NCI-H2227 (cell line): Measurements from ENCODE around the gene GRID2IP.
"Not testable (repeated sequence)": the region's sequence is repeated elsewhere in the genome, so short reads cannot be mapped to it uniquely, and the experiment has no call there.

Source experiments
- DNase-seq: peaks from one replicate; lab custom pipeline; 2025; ENCODE audit not compliant: unreplicated experiment; lab: John Stamatoyannopoulos, UW

The GRID2IP gene

GRCh38 chr7:6453734-6454133 is 97.5 kb downstream of the GRID2IP start:
- no peak for DNase-seq

GRCh38 chr7:6451224-6451705 is 100.0 kb downstream of the GRID2IP start:
- no peak for DNase-seq

- DNase-seq, result not testable (repeated sequence)
Observed at GRCh38 chr7:6450591-6450990, 100.7 kb downstream of the GRID2IP start.

GRCh38 chr7:6449884-6450283 is 101.4 kb downstream of the GRID2IP start:
- not testable (repeated sequence) for DNase-seq

GRCh38 chr7:6448943-6449543 is 102.2 kb downstream of the GRID2IP start:
- no peak for DNase-seq

GRCh38 chr7:6447581-6448199 is 103.6 kb downstream of the GRID2IP start, which contains the start of gene DAGLB:
TSS of gene DAGLB (minus strand) at chr7:6447954. CDS start at chr7:6447842, 112 bp downstream.
- DNase-seq, result peak; percentile 96
